Choroid plexus epithelial cell (primary cell): Measurements from ENCODE around the gene SH3YL1.
"Not testable (repeated sequence)": the region's sequence is repeated elsewhere in the genome, so short reads cannot be mapped to it uniquely, and the experiment has no call there.

Source experiments
- DNase-seq: peaks from one replicate; pipeline ENCODE4 v3.0.0-alpha.2; 2010; ENCODE audit warnings: low read depth
- H3K4me3 ChIP-seq: 2 replicates; pipeline ENCODE4 v1.5.1; 2011; ENCODE audit warnings: low read depth, mild to moderate bottlenecking, control low read depth, low read length, moderate library complexity
- CTCF ChIP-seq: conservative IDR thresholded peaks from 2 replicates; pipeline ENCODE4 v1.5.1; 2011; ENCODE audit warnings: low read depth, mild to moderate bottlenecking, control low read depth, inconsistent platforms, low read length, moderate library complexity

Gene SH3YL1

GRCh38 chr2:175161-175786 is 88.6 kb downstream of the SH3YL1 start:
- TF ChIP-seq CTCF: no peak
- no peak for DNase-seq
- H3K4me3 ChIP-seq: no peak overlapping the region

DNA sequence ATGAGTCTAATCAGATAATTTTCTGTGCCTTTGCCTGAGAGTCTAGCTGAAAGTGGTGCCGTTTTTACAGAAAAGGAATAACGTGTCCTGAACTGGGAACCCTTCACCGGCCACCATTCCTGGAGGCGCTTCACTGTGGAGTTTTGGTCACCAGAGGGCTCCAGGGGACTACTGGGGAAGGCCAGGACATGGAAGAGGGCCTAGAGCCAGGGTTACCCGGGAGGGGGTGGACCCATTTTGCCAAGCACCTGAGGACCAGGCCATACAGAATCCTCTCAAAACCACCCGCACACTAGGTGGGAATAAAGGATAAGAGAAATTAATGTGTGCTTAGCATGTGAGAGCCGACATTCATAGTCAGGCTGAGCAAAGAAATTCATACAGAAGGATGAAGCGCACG is 91.7 kb downstream of the SH3YL1 start:
- H3K4me3 ChIP-seq, DNase-seq: not testable (repeated sequence)

- H3K4me3 ChIP-seq: no peak overlapping the region
- no peak for DNase-seq
- TF ChIP-seq CTCF: no peak
Measured at GRCh38 chr2:169741-170140, 94.1 kb downstream of the SH3YL1 start.
